ENCODE data around the gene IL17RA.

The IL17RA gene

GRCh38 chr22:17152340-17152739 is 67.5 kb downstream of the IL17RA start:
- DNase-seq (ENCODE audit: low read depth in 1 of 2, low spot score in 1 of 2): no peak

GRCh38 chr22:17152971-17153370 is 68.2 kb downstream of the IL17RA start:
- no peak for DNase-seq (ENCODE audit: low read depth in 1 of 2, low spot score in 1 of 2)

- DNase-seq (ENCODE audit: low read depth in 1 of 2, low spot score in 1 of 2): no peak
These were observed 71.1 kb downstream of the IL17RA start for GRCh38 chr22:17155941-17156340.

- no peak for DNase-seq (ENCODE audit: low read depth in 1 of 2, low spot score in 1 of 2)
These were observed 72.9 kb downstream of the IL17RA start for GRCh38 chr22:17157714-17158113.

GRCh38 chr22:17158176-17158567 is 73.4 kb downstream of the IL17RA start:
- DNase-seq (ENCODE audit: low read depth in 1 of 2, low spot score in 1 of 2): no peak

GRCh38 chr22:17158568-17159503 is 74.0 kb downstream of the IL17RA start, which contains the start of gene HDHD5:
HDHD5 (minus strand) TSS chr22:17159277; CDS start chr22:17159251, 26 bp downstream.
- DNase-seq (ENCODE audit: low read depth in 1 of 2, low spot score in 1 of 2): peak; percentile 78 to 82

- peak; percentile 5 to 7 for DNase-seq (ENCODE audit: low read depth in 1 of 2, low spot score in 1 of 2)
These were observed 74.7 kb downstream of the IL17RA start for GRCh38 chr22:17159504-17159951.

- DNase-seq (ENCODE audit: low read depth in 1 of 2, low spot score in 1 of 2): no peak
These were observed 77.2 kb downstream of the IL17RA start for GRCh38 chr22:17161991-17162390.

- DNase-seq (ENCODE audit: low read depth in 1 of 2, low spot score in 1 of 2): no peak
These were observed 77.9 kb downstream of the IL17RA start for GRCh38 chr22:17162731-17163130.

- no peak for DNase-seq (ENCODE audit: low read depth in 1 of 2, low spot score in 1 of 2)
These were observed 79.7 kb downstream of the IL17RA start for GRCh38 chr22:17164392-17165024.

Measured in activated T-helper 1 cell treated with anti-CD3 and anti-CD28 coated beads, Interleukin-2, amount 50 U/mL, for 16 hours (primary cell).